Diencephalon (tissue), 1 donor: ENCODE data around the gene ZNF69. TPM values are rescaled to one million over a fixed set of nuclear protein-coding genes. Genes with fewer than 3 reads are reported as not detected.

Source experiments
- total RNA-seq: library from RNA; depleted of rRNA; stranded (reverse); fragments of >200 nt; gene quantifications from one replicate; pipeline ENCODE4 v1.2.3, GENCODE V29; 2014

ZNF69 gene
- 22.1 TPM for total RNA-seq

GRCh38 chr19:11887611-11888531 lies at the start of gene ZNF69:
Gene ZNF69, plus strand, starts transcription at chr19:11887782. Its CDS starts 142 bp downstream, at chr19:11887924.

GRCh38 chr19:11848594-11849469 lies 38.8 kb upstream of the ZNF69 start, which contains the start of gene ZNF439:
Gene ZNF439, plus strand, starts transcription at chr19:11848726. Its CDS starts 142 bp downstream, at chr19:11848868.

GRCh38 chr19:11924886-11925650 lies 37.5 kb downstream of the ZNF69 start, which contains the start of gene ZNF700:
Gene ZNF700, plus strand, starts transcription at chr19:11925107. Its CDS starts 104 bp downstream, at chr19:11925211.

Other genes starting within 250 kb of the ZNF69 start
- gene ZNF823, start 148.8 kb upstream of the ZNF69 start, total RNA-seq = 23.8 TPM
- gene ZNF441, start 120.8 kb upstream of the ZNF69 start, total RNA-seq = 35.8 TPM
- gene ZNF491, start 89.3 kb upstream of the ZNF69 start, total RNA-seq = 14.8 TPM
- gene ZNF440, start 73.5 kb upstream of the ZNF69 start, total RNA-seq = 19.4 TPM
- 32.3 TPM for gene ZNF439, start 39.1 kb upstream of the ZNF69 start, total RNA-seq
- gene ZNF700, start 37.3 kb downstream of the ZNF69 start, total RNA-seq = 15.0 TPM
- 3.5 TPM for gene ZNF763, start 77.3 kb downstream of the ZNF69 start, total RNA-seq
- 14.1 TPM for gene ZNF433, start 147.9 kb downstream of the ZNF69 start, total RNA-seq
- gene ZNF878, start 165.2 kb downstream of the ZNF69 start, total RNA-seq = 0.46 TPM
- gene ZNF844, start 176.9 kb downstream of the ZNF69 start, total RNA-seq = 12.9 TPM